Transverse colon (tissue), 4 donors: Measurements from ENCODE around the gene TJP1. TPM values are rescaled to one million over a fixed set of nuclear protein-coding genes. Genes with fewer than 3 reads are reported as not detected.
A peak's percentile ranks its signal among the peaks of the same experiment; 100 is the strongest.

ENCODE experiments used
- DNase-seq: peaks from one replicate; pipeline ENCODE4 v3.0.0-alpha.2; 2019
- H3K27ac ChIP-seq, 4 donors: fragments of 200-600 bp; sonication (generic); 2 replicates each; pipeline ENCODE4 v1.5.1; 2016 to 2018; ENCODE audit warnings: inconsistent platforms in 4 of 4
- H3K27me3 ChIP-seq: fragments of 200-600 bp; sonication (generic); 2 replicates; pipeline ENCODE4 v1.5.1; 2017; ENCODE audit warnings: inconsistent platforms
- H3K36me3 ChIP-seq, 4 donors: fragments of 200-600 bp; sonication (generic); 2 replicates each; pipeline ENCODE4 v1.5.1; 2017 to 2019; ENCODE audit warnings: inconsistent platforms in 4 of 4
- H3K4me1 ChIP-seq, 4 donors: fragments of 200-600 bp; sonication (generic); 2 replicates each; pipeline ENCODE4 v1.5.1; 2017 to 2020; ENCODE audit warnings: inconsistent platforms in 4 of 4
- H3K4me3 ChIP-seq, 4 donors: fragments of 200-600 bp; sonication (generic); 1 replicate in 1 of 4; 2 replicates in 3 of 4; pipeline versions ENCODE4 v1.5.1 to v1.6.1; 2017 to 2019; ENCODE audit warnings: inconsistent platforms in 4 of 4
- H3K9me3 ChIP-seq, 2 donors: fragments of 200-600 bp; sonication (generic); 2 replicates each; pipeline ENCODE4 v1.5.1; 2017 to 2019; ENCODE audit warnings: inconsistent platforms in 2 of 2
- CTCF ChIP-seq, 5 experiments: fragments of 200-600 bp in 3 of 5; fragments of 450-650 bp in 2 of 5; sonication (generic) in 3 of 5; IDR thresholded peaks; 1 replicate in 2 of 5; 2 replicates in 3 of 5; pipeline ENCODE4 v1.5.1; 2016 to 2017; ENCODE audit warnings: antibody characterized with exemption in 5 of 5, inconsistent platforms in 3 of 5, mild to moderate bottlenecking in 2 of 5, moderate library complexity in 1 of 5
- EP300 ChIP-seq: sonication (generic); formaldehyde crosslinking; IDR thresholded peaks from one replicate; pipeline ENCODE4 v1.6.1; 2017; ENCODE audit warnings: antibody characterized with exemption, low read depth
- POLR2A ChIP-seq: fragments of 450-650 bp; IDR thresholded peaks from one replicate; pipeline ENCODE4 v1.6.1; 2016; ENCODE audit warnings: antibody characterized with exemption, mild to moderate bottlenecking, moderate library complexity
- POLR2AphosphoS5 ChIP-seq, 3 donors: sonication (generic); formaldehyde crosslinking; IDR thresholded peaks; one replicate each; pipeline ENCODE4 v1.6.1; 2016; ENCODE audit warnings: antibody characterized with exemption in 3 of 3
- WGBS, 2 donors: methylation state at CpG; one replicate each; pipeline ENCODE4 v1.1.5; 2018; ENCODE audit warnings: low coverage in 1 of 2; 5-methylcytosine and 5-hydroxymethylcytosine counted together
- in situ Hi-C, 4 donors: fragments of 200-750 bp; cut with MboI; loops; one replicate each; pipeline versions ENCODE4 v1.15.0 to v1.15.1; 2017; ENCODE audit warnings: low sequenced_read_pairs in 3 of 4, low pct_ligation_motif_present in 1 of 4, low pct_unique_long_range_greater_than_20kb in 1 of 4
- intact Hi-C: fragments of 100-400 bp; cut with DNase I; formaldehyde crosslinking; loops from one replicate; pipeline ENCODE4 v1.15.1; 2023; ENCODE audit warnings: low total_unique reads
- total RNA-seq, 4 donors: library from RNA; depleted of rRNA; stranded (reverse); fragments of >200 nt; gene quantifications; one replicate each; pipeline ENCODE4 v1.1.0, GENCODE V29; 2016

Gene TJP1
- total RNA-seq, 4 donors from 2014 or later, result 69.9 to 119 (median 93.0) TPM

DNA sequence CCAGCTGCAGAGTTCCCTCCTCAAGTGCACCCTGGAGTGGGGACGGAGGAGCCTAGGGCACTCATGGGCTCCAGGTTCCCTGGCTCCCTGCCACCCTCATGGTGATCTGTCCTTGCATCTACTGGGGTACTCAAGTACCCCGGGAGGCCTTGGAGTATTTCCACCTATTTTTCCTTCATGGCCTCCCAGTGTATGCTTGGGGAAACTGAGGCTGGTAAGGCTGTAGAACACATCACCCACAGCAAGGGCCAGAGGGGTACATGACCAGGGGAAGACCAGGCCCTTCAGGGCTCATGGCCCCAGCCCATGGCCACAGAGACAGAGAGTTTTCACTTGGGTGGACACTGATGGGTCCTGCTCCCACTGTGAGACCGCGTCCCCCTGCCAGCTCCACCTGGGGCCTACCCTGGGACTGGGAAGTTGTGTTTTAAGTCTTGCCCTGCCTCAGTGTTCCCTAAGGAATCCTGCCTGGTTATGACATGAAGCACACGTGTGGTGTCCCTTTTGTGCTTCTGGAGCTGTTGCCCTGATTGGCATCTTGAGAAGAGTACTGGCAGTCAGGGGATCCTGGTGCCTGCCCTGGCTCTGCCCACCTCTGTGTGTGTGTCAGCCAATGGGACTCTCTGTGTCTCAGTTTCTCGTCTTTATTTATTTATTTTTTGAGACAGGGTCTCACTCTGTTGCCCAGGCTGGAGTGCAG is 132.8 kb downstream of the TJP1 start:
- Histone ChIP-seq H3K4me1 (peaks cover 0 to 10% (median 5%) of the 10 kb centered on the region in 4 donors), H3K27ac (no peak overlapping the region), H3K36me3 (no peaks in the 10 kb centered on the region), H3K4me3 (no peak overlapping the region), H3K27me3 (no peaks in the 10 kb centered on the region), H3K9me3 (peaks cover 0 to 2% of the 10 kb centered on the region in 2 donors)
- no peak for DNase-seq
- in situ Hi-C loops (no loop called here), intact Hi-C loops (no loop called here)
- TF ChIP-seq EP300 (no peak), POLR2A (no peak), POLR2AphosphoS5 (IDR thresholded peaks at IDR 0.05) (no peak), CTCF (IDR thresholded peaks at IDR 0.05) (no peak)
- 83% methylated on average over 4 of the region's 6 CpGs; no CpG with 5 or more reads in 1 of the 2 donors for WGBS, 2 donors

GRCh38 chr15:29688506-29689286 is 133.6 kb downstream of the TJP1 start:
- H3K4me1 ChIP-seq, result peaks cover 0 to 10% (median 5%) of the 10 kb centered on the region in 4 donors
- no peak for DNase-seq
- H3K36me3 ChIP-seq, result no peaks in the 10 kb centered on the region
- peak overlapping the region; percentile 78 to 90 (median 88) for H3K27ac ChIP-seq
- in situ Hi-C loops (no loop called here), intact Hi-C loops (no loop called here)
- no peaks in the 10 kb centered on the region for H3K9me3 ChIP-seq
- H3K4me3 ChIP-seq, result no peak overlapping the region
- H3K27me3 ChIP-seq, result no peaks in the 10 kb centered on the region
- 82% methylated on average over 26 of the region's 26 CpGs; no CpG with 5 or more reads in 1 of the 2 donors for WGBS, 2 donors
- TF ChIP-seq POLR2A (no peak), EP300 (no peak), CTCF (IDR thresholded peaks at IDR 0.05) (no peak), POLR2AphosphoS5 (IDR thresholded peaks at IDR 0.05) (no peak)

DNA sequence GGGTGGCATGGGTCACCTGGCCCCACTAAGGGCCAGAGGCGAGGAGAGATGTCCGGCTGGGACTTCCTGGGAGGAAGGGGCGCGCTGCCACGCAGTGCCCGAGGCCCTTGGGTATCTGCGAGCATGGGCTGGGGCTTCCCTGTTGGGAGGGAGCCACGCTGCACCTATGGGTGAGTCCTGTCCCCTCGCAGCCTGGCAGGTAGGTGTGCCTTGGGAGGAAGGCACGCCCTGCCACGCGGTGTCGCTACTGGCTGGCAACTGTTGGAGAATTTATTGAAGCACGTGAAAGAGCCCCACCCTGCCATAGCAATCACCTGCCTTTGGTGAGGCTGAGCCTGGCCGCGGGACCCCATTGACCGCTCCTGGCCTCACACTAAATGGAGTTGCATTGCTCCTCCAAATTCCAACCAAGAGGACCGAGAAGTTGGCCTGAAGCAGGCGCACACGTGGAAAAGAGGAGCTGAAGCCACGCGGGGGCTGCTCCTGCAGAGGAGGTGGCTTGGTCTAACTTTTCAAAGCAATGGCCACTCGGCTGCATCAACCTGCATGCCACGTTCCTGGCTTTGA is 134.2 kb downstream of the TJP1 start:
- H3K4me1 ChIP-seq, result peaks cover 0 to 10% (median 4%) of the 10 kb centered on the region in 4 donors
- no peaks in the 10 kb centered on the region for H3K36me3 ChIP-seq
- peak overlapping the region; percentile 78 to 90 (median 88) for H3K27ac ChIP-seq
- DNase-seq, result peak; percentile 93
- no peaks in the 10 kb centered on the region for H3K9me3 ChIP-seq
- H3K27me3 ChIP-seq, result no peaks in the 10 kb centered on the region
- H3K4me3 ChIP-seq, result peak overlapping the region in 1 of 4 donors; percentile 31
- WGBS, 2 donors, result 47 to 80% methylated on average over 2 to 24 of the region's 24 CpGs
- intact Hi-C loops (no loop called here), in situ Hi-C loops (no loop called here)
- TF ChIP-seq CTCF (IDR thresholded peaks at IDR 0.05), result peak in 2 of 5 experiments; percentile 22 to 37
- no peak for TF ChIP-seq EP300
- TF ChIP-seq POLR2A, result peak; percentile 72
- TF ChIP-seq POLR2AphosphoS5 (IDR thresholded peaks at IDR 0.05), result peak; percentile 23 to 68 (median 55)

- Histone ChIP-seq H3K36me3 (no peaks in the 10 kb centered on the region), H3K9me3 (no peaks in the 10 kb centered on the region), H3K4me3 (peak overlapping the region in 1 of 4 donors; percentile 31), H3K27me3 (no peaks in the 10 kb centered on the region), H3K4me1 (peaks cover 0 to 10% (median 3%) of the 10 kb centered on the region in 4 donors), H3K27ac (peak overlapping the region; percentile 78 to 90 (median 88))
- in situ Hi-C loops (no loop called here), intact Hi-C loops (no loop called here)
- 20 to 43% methylated on average over 1 to 14 of the region's 15 CpGs for WGBS, 2 donors
- TF ChIP-seq POLR2A (no peak), CTCF (IDR thresholded peaks at IDR 0.05) (no peak), EP300 (no peak), POLR2AphosphoS5 (IDR thresholded peaks at IDR 0.05) (peak in 2 of 3 donors; percentile 54 to 57)
- peak; percentile 83 for DNase-seq
Measured at GRCh38 chr15:29687204-29687815, 135.0 kb downstream of the TJP1 start.
